NCI-H2029 treated with DMSO at 0.1 percent for 48 hours (cell line): ENCODE results near the gene SLC7A10.
"Not testable (repeated sequence)": the region's sequence is repeated elsewhere in the genome, so short reads cannot be mapped to it uniquely, and the experiment has no call there.

Experiments
- DNase-seq: peaks from one replicate; lab custom pipeline; 2025; lab: John Stamatoyannopoulos, UW

The SLC7A10 gene

GRCh38 chr19:33201886-33202545 lies 23.6 kb downstream of the SLC7A10 start:
- no peak for DNase-seq

GRCh38 chr19:33201473-33201872 lies 24.2 kb downstream of the SLC7A10 start:
- DNase-seq = no peak

- no peak for DNase-seq
Observed at GRCh38 chr19:33199441-33200265, 26.0 kb downstream of the SLC7A10 start.

GRCh38 chr19:33198169-33198568 lies 27.5 kb downstream of the SLC7A10 start:
- DNase-seq = no peak

- DNase-seq = no peak
Observed at GRCh38 chr19:33197591-33198000, 28.1 kb downstream of the SLC7A10 start.

- no peak for DNase-seq
Observed at GRCh38 chr19:33196446-33197193, 29.0 kb downstream of the SLC7A10 start.

- DNase-seq = no peak
Observed at GRCh38 chr19:33195645-33196347, 29.9 kb downstream of the SLC7A10 start.

GRCh38 chr19:33194886-33195644 lies 30.6 kb downstream of the SLC7A10 start:
- no peak for DNase-seq

GRCh38 chr19:33194532-33194885 lies 31.1 kb downstream of the SLC7A10 start:
- DNase-seq = no peak

- DNase-seq = no peak
Observed at GRCh38 chr19:33193865-33194362, 31.7 kb downstream of the SLC7A10 start, which contains the start of gene LRP3. Gene LRP3 (plus strand): TSS chr19:33194330. CDS start chr19:33194786, 456 bp downstream.

- no peak for DNase-seq
Observed at GRCh38 chr19:33193269-33193864, 32.3 kb downstream of the SLC7A10 start.

GRCh38 chr19:33192010-33192409 lies 33.6 kb downstream of the SLC7A10 start:
- no peak for DNase-seq

GRCh38 chr19:33191501-33191900 lies 34.1 kb downstream of the SLC7A10 start:
- no peak for DNase-seq

- not testable (repeated sequence) for DNase-seq
Observed at GRCh38 chr19:33191092-33191491, 34.6 kb downstream of the SLC7A10 start.

- DNase-seq = no peak
Observed at GRCh38 chr19:33189453-33189852, 36.2 kb downstream of the SLC7A10 start.

GRCh38 chr19:33187183-33187540 lies 38.5 kb downstream of the SLC7A10 start:
- DNase-seq = no peak

GRCh38 chr19:33186431-33187182 lies 39.0 kb downstream of the SLC7A10 start:
- no peak for DNase-seq

GRCh38 chr19:33177417-33177979 lies 48.2 kb downstream of the SLC7A10 start:
- DNase-seq = no peak

- DNase-seq = peak; percentile 94
Observed at GRCh38 chr19:33176670-33177416, 48.8 kb downstream of the SLC7A10 start.
